ENCODE measurements around the gene NPAP1. TPM values are rescaled to one million over a fixed set of nuclear protein-coding genes. Genes with fewer than 3 reads are reported as not detected.

NPAP1 gene
- total and polyA plus RNA-seq, 7 donors, result not detected

- no peaks in the 10 kb centered on the region for H3K9me3 ChIP-seq
- H3K36me3 ChIP-seq (ENCODE audit: insufficient read depth in 1 of 2, low read depth in 1 of 2), result no peaks in the 10 kb centered on the region
- 96 to 97% (median 97%) methylated on average over 1 of the region's 1 CpG for WGBS, 3 donors
- no peak overlapping the region for H3K4me3 ChIP-seq
- H3K27ac ChIP-seq, result no peak overlapping the region
- ATAC-seq (no peak), DNase-seq (no peak)
- H3K27me3 ChIP-seq (ENCODE audit: insufficient read depth in 3 of 3, low read length in 2 of 3), result no peaks in the 10 kb centered on the region
- no peaks in the 10 kb centered on the region for H3K4me1 ChIP-seq
- TF ChIP-seq CTCF (IDR thresholded peaks at IDR 0.05), result no peak
- intact Hi-C loops (cut with DNase I), result no loop called here
These were observed 8.2 kb downstream of the NPAP1 start for GRCh38 chr15:24683736-24684135.

- no peak for TF ChIP-seq CTCF (IDR thresholded peaks at IDR 0.05)
- Histone ChIP-seq H3K9me3 (no peaks in the 10 kb centered on the region), H3K4me3 (no peak overlapping the region), H3K4me1 (no peaks in the 10 kb centered on the region), H3K27me3 (ENCODE audit: insufficient read depth in 3 of 3, low read length in 2 of 3) (no peaks in the 10 kb centered on the region), H3K27ac (no peak overlapping the region), H3K36me3 (ENCODE audit: insufficient read depth in 1 of 2, low read depth in 1 of 2) (no peaks in the 10 kb centered on the region)
- intact Hi-C loops (cut with DNase I), result no loop called here
- no peak for DNase-seq
- ATAC-seq, result no peak
- WGBS, 3 donors, result 57 to 59% (median 59%) methylated on average over 1 of the region's 1 CpG
These were observed 8.7 kb downstream of the NPAP1 start for GRCh38 chr15:24684313-24684712.

GRCh38 chr15:24696201-24696600 is 20.6 kb downstream of the NPAP1 start:
- no peak for ATAC-seq
- no peaks in the 10 kb centered on the region for H3K9me3 ChIP-seq
- H3K4me1 ChIP-seq, result no peaks in the 10 kb centered on the region
- 65 to 72% (median 68%) methylated on average over 3 of the region's 3 CpGs for WGBS, 3 donors
- DNase-seq, result no peak
- intact Hi-C loops (cut with DNase I), result no loop called here
- no peak for TF ChIP-seq CTCF (IDR thresholded peaks at IDR 0.05)
- H3K4me3 ChIP-seq, result no peak overlapping the region
- H3K27me3 ChIP-seq (ENCODE audit: insufficient read depth in 3 of 3, low read length in 2 of 3), result no peaks in the 10 kb centered on the region
- H3K27ac ChIP-seq, result no peak overlapping the region
- no peaks in the 10 kb centered on the region for H3K36me3 ChIP-seq (ENCODE audit: insufficient read depth in 1 of 2, low read depth in 1 of 2)

GRCh38 chr15:24696842-24697241 is 21.3 kb downstream of the NPAP1 start:
- no peak overlapping the region for H3K4me3 ChIP-seq
- no peak overlapping the region for H3K27ac ChIP-seq
- no peak for TF ChIP-seq CTCF (IDR thresholded peaks at IDR 0.05)
- intact Hi-C loops (cut with DNase I), result no loop called here
- no peaks in the 10 kb centered on the region for H3K36me3 ChIP-seq (ENCODE audit: insufficient read depth in 1 of 2, low read depth in 1 of 2)
- H3K4me1 ChIP-seq, result no peaks in the 10 kb centered on the region
- 42 to 49% (median 48%) methylated on average over 9 of the region's 9 CpGs for WGBS, 3 donors
- ATAC-seq, result no peak
- H3K27me3 ChIP-seq (ENCODE audit: insufficient read depth in 3 of 3, low read length in 2 of 3), result no peaks in the 10 kb centered on the region
- DNase-seq, result no peak
- H3K9me3 ChIP-seq, result no peaks in the 10 kb centered on the region

- no peak for DNase-seq
- H3K27me3 ChIP-seq (ENCODE audit: insufficient read depth in 3 of 3, low read length in 2 of 3), result no peaks in the 10 kb centered on the region
- no peaks in the 10 kb centered on the region for H3K4me1 ChIP-seq
- H3K36me3 ChIP-seq (ENCODE audit: insufficient read depth in 1 of 2, low read depth in 1 of 2), result no peaks in the 10 kb centered on the region
- no peak overlapping the region for H3K27ac ChIP-seq
- TF ChIP-seq CTCF (IDR thresholded peaks at IDR 0.05), result no peak
- no peaks in the 10 kb centered on the region for H3K9me3 ChIP-seq
- intact Hi-C loops (cut with DNase I), result no loop called here
- WGBS, 3 donors, result 69 to 77% (median 73%) methylated on average over 5 of the region's 5 CpGs
- no peak for ATAC-seq
- H3K4me3 ChIP-seq, result no peak overlapping the region
These were observed 42.9 kb downstream of the NPAP1 start for GRCh38 chr15:24718289-24719082.

All from psoas muscle (tissue), 8 donors.